ENCODE data around the gene NKX2-8.

The NKX2-8 gene

GRCh38 chr14:36582011-36582873 is at the start of gene NKX2-8:
TSS of gene NKX2-8 (minus strand) at chr14:36582614. CDS start at chr14:36582389, 225 bp downstream.
- in situ Hi-C loops (cut with MboI; ENCODE audit: low sequenced_read_pairs), result no loop called here
- Histone ChIP-seq H3K27me3 (ENCODE audit: low read depth) (no peaks in the 10 kb centered on the region), H3K9me3 (peaks cover 10% of the 10 kb centered on the region; the same call in 1 of the 2 replicates), H3K36me3 (replicated peaks) (no peaks in the 10 kb centered on the region), H3K4me1 (peaks cover 16% of the 10 kb centered on the region), H3K4me3 (no peak within 1 kb of the TSS)
- DNase-seq (ENCODE audit: low spot score in 2 of 2), result no peak

- no peak overlapping the region for H3K4me3 ChIP-seq
- no peaks in the 10 kb centered on the region for H3K36me3 ChIP-seq (replicated peaks)
- in situ Hi-C loops (cut with MboI; ENCODE audit: low sequenced_read_pairs), result loop anchor here (25.0 kb wide), 1 partner anchor 509 kb away; no protein-coding TSS in a partner anchor
- no peak for DNase-seq (ENCODE audit: low spot score in 2 of 2)
- no peaks in the 10 kb centered on the region for H3K4me1 ChIP-seq
- no peaks in the 10 kb centered on the region for H3K27me3 ChIP-seq (ENCODE audit: low read depth)
- no peaks in the 10 kb centered on the region for H3K9me3 ChIP-seq
Measured at GRCh38 chr14:36627981-36628380, 45.6 kb upstream of the NKX2-8 start.

- Histone ChIP-seq H3K27me3 (ENCODE audit: low read depth) (no peaks in the 10 kb centered on the region), H3K36me3 (replicated peaks) (no peaks in the 10 kb centered on the region), H3K9me3 (no peaks in the 10 kb centered on the region), H3K4me1 (no peaks in the 10 kb centered on the region), H3K4me3 (no peak overlapping the region)
- no peak for DNase-seq (ENCODE audit: low spot score in 2 of 2)
- in situ Hi-C loops (cut with MboI; ENCODE audit: low sequenced_read_pairs), result loop anchor here (25.0 kb wide), 1 partner anchor 511 kb away; no protein-coding TSS in a partner anchor
Measured at GRCh38 chr14:36626151-36626550, 43.7 kb upstream of the NKX2-8 start.

- H3K27me3 ChIP-seq (ENCODE audit: low read depth), result no peaks in the 10 kb centered on the region
- no peak for DNase-seq (ENCODE audit: low spot score in 2 of 2)
- in situ Hi-C loops (cut with MboI; ENCODE audit: low sequenced_read_pairs), result loop anchor here (25.0 kb wide), 1 partner anchor 512 kb away; no protein-coding TSS in a partner anchor
- H3K9me3 ChIP-seq, result no peaks in the 10 kb centered on the region
- H3K36me3 ChIP-seq (replicated peaks), result no peaks in the 10 kb centered on the region
- no peaks in the 10 kb centered on the region for H3K4me1 ChIP-seq
- H3K4me3 ChIP-seq, result no peak overlapping the region
Measured at GRCh38 chr14:36625436-36625835, 43.0 kb upstream of the NKX2-8 start.

- no peaks in the 10 kb centered on the region for H3K4me1 ChIP-seq
- in situ Hi-C loops (cut with MboI; ENCODE audit: low sequenced_read_pairs), result loop anchor here (25.0 kb wide), 1 partner anchor 512 kb away; no protein-coding TSS in a partner anchor
- H3K4me3 ChIP-seq, result no peak overlapping the region
- H3K9me3 ChIP-seq, result no peaks in the 10 kb centered on the region
- no peaks in the 10 kb centered on the region for H3K27me3 ChIP-seq (ENCODE audit: low read depth)
- DNase-seq (ENCODE audit: low spot score in 2 of 2), result no peak
- H3K36me3 ChIP-seq (replicated peaks), result no peaks in the 10 kb centered on the region
Measured at GRCh38 chr14:36625014-36625413, 42.6 kb upstream of the NKX2-8 start.

GRCh38 chr14:36619853-36620252 is 37.4 kb upstream of the NKX2-8 start:
- no peaks in the 10 kb centered on the region for H3K9me3 ChIP-seq
- no peak overlapping the region for H3K4me3 ChIP-seq
- in situ Hi-C loops (cut with MboI; ENCODE audit: low sequenced_read_pairs), result no loop called here
- no peaks in the 10 kb centered on the region for H3K36me3 ChIP-seq (replicated peaks)
- H3K27me3 ChIP-seq (ENCODE audit: low read depth), result no peaks in the 10 kb centered on the region
- no peak for DNase-seq (ENCODE audit: low spot score in 2 of 2)
- H3K4me1 ChIP-seq, result no peaks in the 10 kb centered on the region

- in situ Hi-C loops (cut with MboI; ENCODE audit: low sequenced_read_pairs), result no loop called here
- Histone ChIP-seq H3K9me3 (no peaks in the 10 kb centered on the region), H3K27me3 (ENCODE audit: low read depth) (no peaks in the 10 kb centered on the region), H3K4me1 (no peaks in the 10 kb centered on the region), H3K36me3 (replicated peaks) (no peaks in the 10 kb centered on the region), H3K4me3 (no peak overlapping the region)
- DNase-seq (ENCODE audit: low spot score in 2 of 2), result no peak
Measured at GRCh38 chr14:36619131-36619530, 36.7 kb upstream of the NKX2-8 start.

- Histone ChIP-seq H3K27me3 (ENCODE audit: low read depth) (no peaks in the 10 kb centered on the region), H3K9me3 (no peaks in the 10 kb centered on the region), H3K4me1 (no peaks in the 10 kb centered on the region), H3K36me3 (replicated peaks) (no peaks in the 10 kb centered on the region), H3K4me3 (no peak overlapping the region)
- no peak for DNase-seq (ENCODE audit: low spot score in 2 of 2)
- in situ Hi-C loops (cut with MboI; ENCODE audit: low sequenced_read_pairs), result no loop called here
Measured at GRCh38 chr14:36618641-36619040, 36.2 kb upstream of the NKX2-8 start.

- H3K27me3 ChIP-seq (ENCODE audit: low read depth), result no peaks in the 10 kb centered on the region
- in situ Hi-C loops (cut with MboI; ENCODE audit: low sequenced_read_pairs), result no loop called here
Measured at GRCh38 chr14:36617824-36618223, 35.4 kb upstream of the NKX2-8 start.

GRCh38 chr14:36605506-36605857 is 23.1 kb upstream of the NKX2-8 start:
- peak in 1 of 2 experiments; percentile 40 for DNase-seq (ENCODE audit: low spot score in 2 of 2)
- Histone ChIP-seq H3K4me3 (no peak overlapping the region), H3K27me3 (ENCODE audit: low read depth) (no peaks in the 10 kb centered on the region), H3K4me1 (no peaks in the 10 kb centered on the region), H3K36me3 (replicated peaks) (no peaks in the 10 kb centered on the region), H3K9me3 (no peaks in the 10 kb centered on the region; the same call in 1 of the 2 replicates)
- in situ Hi-C loops (cut with MboI; ENCODE audit: low sequenced_read_pairs), result loop anchor here (5.0 kb wide), 1 partner anchor 53 kb away; no protein-coding TSS in a partner anchor

More at GRCh38 chr14:36617824-36618223, 35.4 kb upstream of the NKX2-8 start:
- Histone ChIP-seq H3K4me1 (no peaks in the 10 kb centered on the region), H3K4me3 (no peak overlapping the region), H3K36me3 (replicated peaks) (no peaks in the 10 kb centered on the region), H3K9me3 (no peaks in the 10 kb centered on the region)
- DNase-seq (ENCODE audit: low spot score in 2 of 2), result no peak

GRCh38 chr14:36604757-36605505 is 22.5 kb upstream of the NKX2-8 start:
- Histone ChIP-seq H3K4me3 (no peak overlapping the region), H3K9me3 (no peaks in the 10 kb centered on the region; the same call in 1 of the 2 replicates), H3K4me1 (no peaks in the 10 kb centered on the region), H3K36me3 (replicated peaks) (no peaks in the 10 kb centered on the region), H3K27me3 (ENCODE audit: low read depth) (no peaks in the 10 kb centered on the region)
- DNase-seq (ENCODE audit: low spot score in 2 of 2), result peak; percentile 73 to 80
- in situ Hi-C loops (cut with MboI; ENCODE audit: low sequenced_read_pairs), result loop anchor here (5.0 kb wide), 1 partner anchor 53 kb away; no protein-coding TSS in a partner anchor

- in situ Hi-C loops (cut with MboI; ENCODE audit: low sequenced_read_pairs), result no loop called here
- Histone ChIP-seq H3K27me3 (ENCODE audit: low read depth) (no peaks in the 10 kb centered on the region), H3K9me3 (no peaks in the 10 kb centered on the region), H3K36me3 (replicated peaks) (no peaks in the 10 kb centered on the region), H3K4me1 (no peaks in the 10 kb centered on the region), H3K4me3 (no peak overlapping the region)
- no peak for DNase-seq (ENCODE audit: low spot score in 2 of 2)
Measured at GRCh38 chr14:36600431-36600830, 18.0 kb upstream of the NKX2-8 start.

- H3K9me3 ChIP-seq, result no peaks in the 10 kb centered on the region
- H3K4me3 ChIP-seq, result no peak overlapping the region
- peaks cover 7% of the 10 kb centered on the region for H3K4me1 ChIP-seq
- in situ Hi-C loops (cut with MboI; ENCODE audit: low sequenced_read_pairs), result no loop called here
- no peaks in the 10 kb centered on the region for H3K36me3 ChIP-seq (replicated peaks)
- no peak for DNase-seq (ENCODE audit: low spot score in 2 of 2)
- H3K27me3 ChIP-seq (ENCODE audit: low read depth), result no peaks in the 10 kb centered on the region
Measured at GRCh38 chr14:36591482-36591881, 9.1 kb upstream of the NKX2-8 start.

GRCh38 chr14:36588788-36589187 is 6.4 kb upstream of the NKX2-8 start:
- H3K4me3 ChIP-seq, result no peak overlapping the region
- no peak for DNase-seq (ENCODE audit: low spot score in 2 of 2)
- no peaks in the 10 kb centered on the region for H3K36me3 ChIP-seq (replicated peaks)
- peaks cover 7% of the 10 kb centered on the region for H3K4me1 ChIP-seq
- in situ Hi-C loops (cut with MboI; ENCODE audit: low sequenced_read_pairs), result no loop called here
- H3K27me3 ChIP-seq (ENCODE audit: low read depth), result no peaks in the 10 kb centered on the region
- H3K9me3 ChIP-seq, result no peaks in the 10 kb centered on the region

Data from HAP-1 (cell line).